Measurements from ENCODE around the gene GLA. TPM values are rescaled to one million over a fixed set of nuclear protein-coding genes. Genes with fewer than 3 reads are reported as not detected.
A peak's percentile ranks its signal among the peaks of the same experiment; 100 is the strongest.

Gene GLA
- total RNA-seq (2012; rRNA removed) (37.2 and 38.7 TPM in 2 replicates), polyA plus RNA-seq (2012; rRNA removed) (26.4 and 27.9 TPM in 2 replicates), Bru-seq, nascent RNA (percentile 53 among the genes with signal in this experiment), BruChase-seq, experiment 1, labeled RNA remaining after a 6-hour chase (percentile 51 among the genes with signal in this experiment), BruChase-seq, experiment 2, labeled RNA remaining after a 2-hour chase (percentile 45 among the genes with signal in this experiment)
- 11.8 and 15.8 TPM in 2 replicates for polyA plus RNA-seq (2012; cell fraction: cytosol; rRNA removed)
- 14.3 and 57.2 TPM in 2 replicates for polyA plus RNA-seq (2012; cell fraction: nucleus; rRNA removed; ENCODE audit: low replicate concordance)
- long read RNA-seq, transcript GLA-201 (7 exons, 1,318 nt) = major isoform, 7 of 10 reads
- long read RNA-seq, partial matches to known transcripts = 0 of 10 reads
- long read RNA-seq, other reads (novel, unspliced or antisense) = 1 of 10 reads

GRCh38 chrX:101407748-101408531, at the start of gene GLA, which contains the start of gene HNRNPH2:
GLA (minus strand) TSS chrX:101407925; CDS start chrX:101407903, 22 bp downstream.
HNRNPH2 (plus strand) TSS chrX:101408222; CDS start chrX:101411989, 3,767 bp downstream.
- Histone ChIP-seq H3K9me3 (ENCODE audit: control insufficient read depth, insufficient read depth, low read length) (no peaks in the 10 kb centered on the region), H3K27me3 (ENCODE audit: control insufficient read depth, insufficient read depth, low read length) (no peaks in the 10 kb centered on the region), H3K4ac (ENCODE audit: low read depth, low read length) (peak within 1 kb of the TSS; percentile 86), H3K4me1 (ENCODE audit: control insufficient read depth, insufficient read depth, low read length) (no peaks in the 10 kb centered on the region), H2BK20ac (ENCODE audit: low read depth, low read length) (no peak within 1 kb of the TSS), H3K18ac (ENCODE audit: low read depth, low read length) (peak within 1 kb of the TSS; percentile 89), H2AK9ac (replicated peaks; ENCODE audit: low read depth, low read length, poor library complexity) (peak within 1 kb of the TSS; percentile 48), H4K5ac (ENCODE audit: low read depth, low read length) (peak within 1 kb of the TSS; percentile 86), H3K23ac (ENCODE audit: low read depth, low read length) (peak within 1 kb of the TSS; percentile 68), H3K27ac (ENCODE audit: insufficient read depth, low read length) (peak within 1 kb of the TSS; percentile 97), H4K20me1 (ENCODE audit: insufficient read depth, low read length) (peaks cover 11% of the 10 kb centered on the region), H2BK15ac (ENCODE audit: low read depth, low read length) (no peak within 1 kb of the TSS), H4K8ac (ENCODE audit: low read depth in 2 of 2, low read length in 2 of 2) (peak within 1 kb of the TSS in 1 of 2 experiments; percentile 78; a peak in 3 of 4 replicates), H3K9ac (ENCODE audit: low read depth, low read length) (peak within 1 kb of the TSS; percentile 92), H3K9me1 (ENCODE audit: insufficient read depth, low read length) (no peaks in the 10 kb centered on the region), H2BK120ac (ENCODE audit: low read depth, low read length) (0 out of 2 replicates have a peak within 1 kb of the TSS, but pooled peaks have one; percentile 37), H3K14ac (replicated peaks; ENCODE audit: low read depth, low read length) (peak within 1 kb of the TSS; percentile 57), H3K56ac (ENCODE audit: extremely low read depth, insufficient read depth, low read length) (peak within 1 kb of the TSS; percentile 90), H3K36me3 (ENCODE audit: control insufficient read depth, insufficient read depth, low read length) (peaks cover 10% of the 10 kb centered on the region), H2AFZ (replicated peaks; ENCODE audit: low read length, poor library complexity) (peak within 1 kb of the TSS; percentile 93), H2AK5ac (ENCODE audit: low read depth, low read length) (no peak within 1 kb of the TSS), H2BK5ac (ENCODE audit: low read depth, low read length, poor library complexity, severe bottlenecking) (peak within 1 kb of the TSS; percentile 85), H3K4me3 (ENCODE audit: insufficient read depth, low read depth, low read length) (peak within 1 kb of the TSS; percentile 85), H3K79me1 (ENCODE audit: low read depth in 1 of 2, low read length in 2 of 2) (peaks cover 0 to 6% of the 10 kb centered on the region in 2 experiments; a peak in 1 of 4 replicates), H4K91ac (ENCODE audit: insufficient read depth, low read depth, low read length) (peak within 1 kb of the TSS; percentile 87), H3K4me2 (ENCODE audit: low read depth, low read length) (peak within 1 kb of the TSS; percentile 98)
- POLR2A ChIA-PET (ENCODE audit: unreplicated experiment) = interaction anchor here (0.6 kb wide), 1 partner anchor 11 kb away, joined by 4 read pairs; no protein-coding TSS in a partner anchor
- ATAC-seq (ENCODE audit: low read depth) (peak; percentile 96), DNase-seq (peak; percentile 99)
- dilution Hi-C loops (cut with HindIII; ENCODE audit: low sequenced_read_pairs, unreplicated experiment) (no loop called here), intact Hi-C loops (cut with micrococcal nuclease) (no loop called here), in situ Hi-C loops (cut with MboI; ENCODE audit: low sequenced_read_pairs) (no loop called here)
- CTCF ChIA-PET = no interaction called here
- no TSS peak for BruUV-seq (replicated peaks)
- WGBS, 2 experiments (ENCODE audit: extremely low coverage in 2 of 2, insufficient read length in 1 of 2) = 45% methylated on average over 11 of the region's 47 CpGs; no CpG with 5 or more reads in 1 of the 2 experiments
- TF ChIP-seq NFE2L2 (IDR thresholded peaks at IDR 0.05; ENCODE audit: low read depth, low read length) (peak; percentile 75), FOS (IDR thresholded peaks at IDR 0.05; ENCODE audit: low read depth, low read length) (peak; percentile 59; the same call in 1 of the 2 replicates), MXI1 (IDR thresholded peaks at IDR 0.05; ENCODE audit: borderline replicate concordance, low read depth, low read length) (no peak), SMC3 (IDR thresholded peaks at IDR 0.05; ENCODE audit: low read depth, low read length) (no peak), CHD1 (IDR thresholded peaks at IDR 0.05; ENCODE audit: low read depth, low read length) (no peak), POLR2A (IDR thresholded peaks at IDR 0.05; ENCODE audit: low read depth, low read length) (peak; percentile 76), RCOR1 (IDR thresholded peaks at IDR 0.05; ENCODE audit: insufficient replicate concordance, low read length) (no peak), ELK1 (IDR thresholded peaks at IDR 0.05; ENCODE audit: borderline replicate concordance, low read depth, low read length) (no peak), BHLHE40 (IDR thresholded peaks at IDR 0.05; ENCODE audit: low read depth, low read length) (peak; percentile 97), MAFK (IDR thresholded peaks at IDR 0.05; ENCODE audit: low read depth, low read length) (no peak), CEBPB (IDR thresholded peaks at IDR 0.05; ENCODE audit: low read depth, low read length) (no peak), MAZ (IDR thresholded peaks at IDR 0.05; ENCODE audit: borderline replicate concordance, low read depth, low read length) (0 out of 2 replicates have a peak, but pooled peaks have one; percentile 60), RAD21 (IDR thresholded peaks at IDR 0.05; ENCODE audit: low read length) (no peak), RFX5 (IDR thresholded peaks at IDR 0.05; ENCODE audit: low read depth, low read length) (peak; percentile 83)
- TF ChIP-seq, protein P1, sequence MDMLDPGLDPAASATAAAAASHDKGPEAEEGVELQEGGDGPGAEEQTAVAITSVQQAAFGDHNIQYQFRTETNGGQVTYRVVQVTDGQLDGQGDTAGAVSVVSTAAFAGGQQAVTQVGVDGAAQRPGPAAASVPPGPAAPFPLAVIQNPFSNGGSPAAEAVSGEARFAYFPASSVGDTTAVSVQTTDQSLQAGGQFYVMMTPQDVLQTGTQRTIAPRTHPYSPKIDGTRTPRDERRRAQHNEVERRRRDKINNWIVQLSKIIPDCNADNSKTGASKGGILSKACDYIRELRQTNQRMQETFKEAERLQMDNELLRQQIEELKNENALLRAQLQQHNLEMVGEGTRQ (IDR thresholded peaks at IDR 0.05; ENCODE audit: low read depth, low read length) = peak; percentile 99
